Measurements from ENCODE around the gene LCE2C. TPM values are rescaled to one million over a fixed set of nuclear protein-coding genes. Genes with fewer than 3 reads are reported as not detected.
"Not testable (repeated sequence)": the region's sequence is repeated elsewhere in the genome, so short reads cannot be mapped to it uniquely, and the experiment has no call there.

Gene LCE2C
- not detected for total RNA-seq

DNA sequence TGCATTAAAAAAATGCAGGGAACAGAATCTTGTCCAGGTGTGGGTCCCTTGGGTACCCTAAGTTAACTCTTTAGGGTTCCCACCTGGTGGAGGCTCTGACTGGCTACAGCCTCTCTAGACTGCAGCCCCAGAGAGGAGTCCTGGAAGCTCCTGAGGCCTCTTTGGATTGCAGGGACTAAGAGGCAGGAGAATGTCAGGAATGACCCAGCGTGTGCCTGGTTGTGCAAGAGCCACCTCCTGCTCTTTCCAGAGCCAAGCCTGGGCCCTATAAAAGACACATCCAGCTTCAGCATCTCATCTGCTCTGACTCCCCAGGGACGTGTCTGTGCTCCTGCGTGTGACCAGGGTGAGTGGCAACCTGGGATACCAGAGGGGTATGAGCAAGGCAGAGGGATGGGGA lies at the start of gene LCE2C:
TSS of gene LCE2C (plus strand) at position 297 of the 400 bp plus-strand sequence. CDS start 737 bp downstream, outside the sequence.
- H3K27me3 ChIP-seq; H3K9me3 ChIP-seq; H3K4me3 ChIP-seq; intact Hi-C loops (cut with DNase I); H3K4me1 ChIP-seq; H3K27ac ChIP-seq (replicated peaks in 1 of 4); H3K36me3 ChIP-seq: not testable (repeated sequence)
- WGBS: 88% methylated on average over 1 of the region's 3 CpGs
- DNase-seq (ENCODE audit: extremely low spot score): peak; percentile 74

- no peaks in the 10 kb centered on the region for H3K36me3 ChIP-seq
- no peaks in the 10 kb centered on the region for H3K4me1 ChIP-seq
- peaks cover 0 to 21% (median 0%) of the 10 kb centered on the region in 4 donors for H3K27me3 ChIP-seq
- H3K4me3 ChIP-seq: no peak overlapping the region
- peak; percentile 53 for DNase-seq (ENCODE audit: extremely low spot score)
- 57% methylated on average over 1 of the region's 1 CpG for WGBS
- H3K9me3 ChIP-seq: peaks cover 0 to 4% (median 2%) of the 10 kb centered on the region in 4 donors
- TF ChIP-seq CTCF (IDR thresholded peaks at IDR 0.05): no peak
- TF ChIP-seq EP300 (IDR thresholded peaks at IDR 0.05): no peak
- TF ChIP-seq POLR2A (IDR thresholded peaks at IDR 0.05; ENCODE audit: low read depth): no peak
- TF ChIP-seq POLR2AphosphoS5 (IDR thresholded peaks at IDR 0.05): no peak
- H3K27ac ChIP-seq (replicated peaks in 1 of 4): no peak overlapping the region
- intact Hi-C loops (cut with DNase I): no loop called here
Observed at GRCh38 chr1:152626744-152627143, 48.3 kb upstream of the LCE2C start.

GRCh38 chr1:152630596-152630995 lies 44.5 kb upstream of the LCE2C start:
- DNase-seq (ENCODE audit: extremely low spot score): peak; percentile 70
- H3K4me1 ChIP-seq: no peaks in the 10 kb centered on the region
- no peak for TF ChIP-seq POLR2A (IDR thresholded peaks at IDR 0.05; ENCODE audit: low read depth)
- TF ChIP-seq POLR2AphosphoS5 (IDR thresholded peaks at IDR 0.05): no peak
- TF ChIP-seq EP300 (IDR thresholded peaks at IDR 0.05): no peak
- H3K4me3 ChIP-seq: no peak overlapping the region
- H3K27ac ChIP-seq (replicated peaks in 1 of 4): no peak overlapping the region
- WGBS: 75% methylated on average over 3 of the region's 3 CpGs
- H3K27me3 ChIP-seq: peaks cover 0 to 7% (median 0%) of the 10 kb centered on the region in 4 donors
- H3K36me3 ChIP-seq: no peaks in the 10 kb centered on the region
- intact Hi-C loops (cut with DNase I): no loop called here
- peaks cover 0 to 14% (median 2%) of the 10 kb centered on the region in 4 donors for H3K9me3 ChIP-seq

DNA sequence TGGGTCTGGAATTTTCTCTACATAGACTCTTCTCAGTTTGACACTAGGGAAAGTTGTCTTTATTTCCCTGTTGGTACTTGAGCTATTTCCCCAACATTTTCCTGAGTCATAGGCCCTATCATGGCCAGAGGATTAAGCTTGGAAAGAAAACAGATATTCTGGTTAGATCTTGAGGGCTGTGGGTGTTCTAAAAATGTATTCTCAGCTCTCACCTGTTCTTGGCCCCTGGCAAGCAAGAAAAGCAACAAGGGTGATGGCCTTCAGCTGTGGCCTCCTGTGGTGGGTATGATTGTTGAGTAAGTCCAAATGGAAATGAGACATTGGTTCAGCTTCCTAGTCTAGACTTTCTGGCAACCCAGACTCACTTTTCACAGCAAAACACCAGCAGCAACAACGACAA lies 34.7 kb upstream of the LCE2C start:
- 73% methylated on average over 1 of the region's 1 CpG for WGBS
- TF ChIP-seq EP300 (IDR thresholded peaks at IDR 0.05): no peak
- TF ChIP-seq POLR2AphosphoS5 (IDR thresholded peaks at IDR 0.05): no peak
- no peak for TF ChIP-seq POLR2A (IDR thresholded peaks at IDR 0.05; ENCODE audit: low read depth)
- TF ChIP-seq CTCF (IDR thresholded peaks at IDR 0.05): no peak
- Histone ChIP-seq H3K27me3 (no peaks in the 10 kb centered on the region), H3K4me1 (no peaks in the 10 kb centered on the region), H3K36me3 (no peaks in the 10 kb centered on the region), H3K9me3 (peaks cover 0 to 6% (median 0%) of the 10 kb centered on the region in 4 donors), H3K27ac (replicated peaks in 1 of 4) (no peak overlapping the region), H3K4me3 (no peak overlapping the region)
- DNase-seq (ENCODE audit: extremely low spot score): peak; percentile 31
- intact Hi-C loops (cut with DNase I): no loop called here

DNA sequence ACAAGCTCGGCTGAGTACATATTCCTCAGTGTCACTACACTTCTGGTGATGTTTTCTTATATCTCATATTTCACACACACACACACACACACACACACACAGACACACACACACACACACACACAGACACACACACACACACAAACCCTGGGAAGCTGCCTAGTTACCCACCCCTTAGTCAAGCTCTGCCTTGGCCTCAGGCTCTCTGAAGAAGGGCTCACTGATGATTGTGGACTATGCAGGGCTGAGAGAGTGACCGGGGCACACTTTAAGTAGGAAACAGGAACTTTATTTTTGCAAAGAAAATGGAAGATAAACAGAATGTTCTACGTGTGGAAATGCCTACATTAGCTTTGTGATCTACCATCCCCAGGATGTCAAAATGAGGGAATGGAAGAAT lies 31.1 kb upstream of the LCE2C start:
- intact Hi-C loops (cut with DNase I): no loop called here
- H3K4me3 ChIP-seq: no peak overlapping the region
- no peaks in the 10 kb centered on the region for H3K36me3 ChIP-seq
- peaks cover 0 to 2% (median 0%) of the 10 kb centered on the region in 4 donors for H3K9me3 ChIP-seq
- DNase-seq (ENCODE audit: extremely low spot score): peak; percentile 29
- H3K27ac ChIP-seq (replicated peaks in 1 of 4): no peak overlapping the region
- TF ChIP-seq EP300 (IDR thresholded peaks at IDR 0.05) (no peak), POLR2AphosphoS5 (IDR thresholded peaks at IDR 0.05) (no peak), CTCF (IDR thresholded peaks at IDR 0.05) (no peak), POLR2A (IDR thresholded peaks at IDR 0.05; ENCODE audit: low read depth) (no peak)
- H3K4me1 ChIP-seq: no peaks in the 10 kb centered on the region
- no peaks in the 10 kb centered on the region for H3K27me3 ChIP-seq
- 58% methylated on average over 3 of the region's 3 CpGs for WGBS

DNA sequence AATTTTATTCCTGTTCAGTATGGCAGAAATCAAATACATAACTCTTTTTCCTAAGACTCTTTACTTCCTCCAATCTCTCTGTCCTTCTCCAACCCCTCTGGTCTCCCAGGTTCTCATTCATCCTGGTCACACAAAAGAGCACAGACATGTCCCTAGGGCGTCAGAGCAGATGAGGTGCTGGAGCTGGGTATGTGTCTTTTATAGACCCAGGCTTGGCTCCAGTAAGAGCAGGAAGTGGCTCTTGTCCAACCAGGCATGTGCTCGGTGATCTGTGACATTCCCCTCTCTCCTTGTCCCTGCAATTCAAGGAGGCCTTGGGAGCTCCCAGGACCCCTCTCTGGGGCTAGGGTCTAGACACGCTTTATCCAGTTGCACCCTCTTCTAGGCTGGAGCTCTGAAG lies 29.9 kb upstream of the LCE2C start:
- no peak for TF ChIP-seq CTCF (IDR thresholded peaks at IDR 0.05)
- no peak for TF ChIP-seq EP300 (IDR thresholded peaks at IDR 0.05)
- TF ChIP-seq POLR2AphosphoS5 (IDR thresholded peaks at IDR 0.05): no peak
- no peak for TF ChIP-seq POLR2A (IDR thresholded peaks at IDR 0.05; ENCODE audit: low read depth)
- no peak overlapping the region for H3K27ac ChIP-seq (replicated peaks in 1 of 4)
- H3K9me3 ChIP-seq: no peaks in the 10 kb centered on the region
- no peak for DNase-seq (ENCODE audit: extremely low spot score)
- no peaks in the 10 kb centered on the region for H3K27me3 ChIP-seq
- intact Hi-C loops (cut with DNase I): no loop called here
- no peak overlapping the region for H3K4me3 ChIP-seq
- H3K36me3 ChIP-seq: no peaks in the 10 kb centered on the region
- no peaks in the 10 kb centered on the region for H3K4me1 ChIP-seq
- WGBS: 62% methylated on average over 3 of the region's 3 CpGs

Data from esophagus muscularis mucosa (tissue), 4 donors.